ENCODE results near the gene C6.
"Not testable (repeated sequence)": the region's sequence is repeated elsewhere in the genome, so short reads cannot be mapped to it uniquely, and the experiment has no call there.

The C6 gene

DNA sequence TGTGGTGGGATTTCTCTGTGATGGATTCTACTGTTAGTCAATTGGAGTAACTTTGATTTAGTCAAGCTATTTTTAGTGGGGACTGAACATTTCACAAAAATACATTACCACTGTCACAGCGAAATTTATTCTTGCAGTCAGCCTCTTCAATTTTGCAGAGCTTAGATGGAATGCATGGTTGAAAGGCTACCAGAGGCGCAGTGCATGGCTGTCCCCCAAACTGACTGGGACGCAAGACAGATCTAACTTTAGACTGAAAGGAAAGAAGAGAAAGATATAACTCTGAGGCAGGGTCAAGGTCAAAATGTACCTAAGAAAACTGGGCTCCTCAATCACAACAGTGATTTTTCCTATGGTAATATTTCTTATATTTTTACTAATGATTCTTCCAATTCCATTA is 13.7 kb downstream of the C6 start:
- no peak for DNase-seq (ENCODE audit: low spot score)

DNA sequence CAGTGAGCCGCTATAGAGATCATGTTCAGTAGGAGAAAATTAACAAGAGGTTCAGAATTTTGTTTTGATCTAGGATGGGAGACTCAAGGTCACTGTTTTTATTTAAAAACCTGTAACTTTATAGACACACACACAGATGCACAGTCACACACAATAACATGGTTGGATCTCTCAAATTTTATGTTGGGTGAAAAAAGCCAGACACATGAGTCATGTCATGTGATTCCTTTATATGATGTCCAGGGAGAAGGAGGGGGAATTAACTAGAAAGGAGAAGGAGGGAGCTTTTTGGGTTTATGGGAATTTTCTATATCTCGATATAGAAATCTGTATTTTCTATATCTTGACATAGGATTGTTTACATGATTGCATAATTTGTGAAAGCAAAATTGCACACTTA is 17.1 kb downstream of the C6 start:
- DNase-seq (ENCODE audit: low spot score), result no peak

DNA sequence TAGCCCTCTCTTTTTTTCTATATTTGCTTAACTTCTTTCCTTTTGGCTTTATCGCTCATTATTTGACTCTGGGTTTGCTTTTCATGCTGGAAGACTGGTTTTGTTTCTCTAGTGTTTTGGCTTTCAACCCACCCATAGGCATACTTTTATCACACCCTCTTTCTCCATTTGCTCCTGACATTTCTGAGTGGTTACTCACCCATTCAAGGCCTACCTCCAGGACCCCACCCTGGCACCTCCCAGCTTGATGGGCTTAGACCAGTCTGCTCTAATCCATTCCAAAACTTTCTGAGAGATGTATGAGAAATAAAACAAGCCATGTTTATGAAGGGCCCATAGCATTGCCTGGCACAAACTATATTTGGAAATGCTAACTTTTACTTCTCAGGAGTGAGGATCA is 18.1 kb downstream of the C6 start:
- no peak for DNase-seq (ENCODE audit: low spot score)

DNA sequence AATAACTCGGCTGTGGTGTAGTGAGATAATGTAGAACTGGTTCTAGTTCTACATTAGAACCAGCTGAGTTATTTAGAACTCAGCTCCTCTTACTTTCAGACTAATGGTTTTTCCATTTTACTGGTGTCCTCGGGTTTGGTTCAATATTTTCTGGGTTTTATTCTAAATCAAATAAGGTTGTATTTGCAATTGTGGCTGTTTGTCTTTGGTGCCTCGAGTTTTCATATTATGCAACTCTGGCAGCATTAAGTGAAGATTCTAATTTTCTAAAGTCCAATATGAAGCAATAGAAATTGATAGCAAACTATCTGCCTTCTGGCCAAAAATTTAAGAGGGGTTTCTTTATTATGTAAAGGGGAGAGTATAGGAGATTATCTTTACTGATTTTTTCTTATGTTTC is 19.0 kb downstream of the C6 start:
- no peak for DNase-seq (ENCODE audit: low spot score)

DNA sequence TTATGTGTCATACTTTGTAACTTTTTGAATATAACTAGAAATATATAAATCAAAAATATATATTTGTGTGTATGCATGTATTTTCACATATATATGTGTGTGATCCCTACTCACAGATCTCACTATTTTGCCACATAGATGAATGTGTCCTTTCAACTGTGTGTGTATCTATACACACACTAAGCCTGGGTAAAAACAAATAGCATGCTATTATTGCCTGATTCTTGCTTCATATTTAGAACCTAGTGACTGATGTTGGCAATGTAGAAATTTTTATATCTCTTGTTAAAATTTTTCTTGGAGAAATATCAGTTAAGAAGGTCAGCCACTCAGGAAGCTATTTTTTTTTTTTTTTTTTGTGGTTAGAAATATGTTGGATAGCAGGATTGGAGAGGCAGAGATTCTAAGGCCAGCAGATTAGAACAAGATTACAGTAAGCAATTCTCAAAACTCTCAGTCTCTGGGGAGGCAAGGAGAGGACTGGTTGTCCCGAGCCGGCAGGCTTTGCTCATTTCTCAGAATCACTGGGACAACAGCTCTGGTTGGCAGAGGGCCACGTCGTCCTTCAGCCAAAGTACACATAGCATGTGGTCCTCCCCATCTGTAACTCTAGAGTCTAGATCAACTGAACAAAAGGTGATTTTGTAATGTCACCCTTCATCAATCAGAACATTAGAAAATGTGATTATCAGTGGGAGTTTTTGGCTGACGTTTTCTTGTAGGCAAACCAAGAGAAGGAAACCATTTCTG is 19.7 kb downstream of the C6 start:
- peak; percentile 17 for DNase-seq (ENCODE audit: low spot score)

DNA sequence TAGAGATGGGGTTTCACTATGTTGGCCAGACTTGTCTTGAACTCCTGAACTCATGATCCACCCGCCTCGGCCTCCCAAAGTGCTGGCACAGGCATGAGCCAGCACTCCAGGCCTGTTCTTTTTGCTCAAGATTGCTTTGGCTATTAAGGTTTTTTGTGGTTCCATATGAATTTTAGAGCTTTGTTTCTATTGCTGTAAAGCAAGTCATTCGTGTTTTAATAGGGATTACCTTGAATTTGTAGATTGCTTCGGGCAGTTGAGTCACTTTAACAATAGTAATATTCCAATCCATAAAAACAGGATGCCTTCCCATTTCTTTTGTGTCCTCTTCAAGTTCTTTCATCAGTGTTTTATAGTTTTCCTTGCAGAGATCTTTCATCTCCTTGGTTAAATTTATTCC is 22.1 kb downstream of the C6 start:
- peak; percentile 22 for DNase-seq (ENCODE audit: low spot score)

DNA sequence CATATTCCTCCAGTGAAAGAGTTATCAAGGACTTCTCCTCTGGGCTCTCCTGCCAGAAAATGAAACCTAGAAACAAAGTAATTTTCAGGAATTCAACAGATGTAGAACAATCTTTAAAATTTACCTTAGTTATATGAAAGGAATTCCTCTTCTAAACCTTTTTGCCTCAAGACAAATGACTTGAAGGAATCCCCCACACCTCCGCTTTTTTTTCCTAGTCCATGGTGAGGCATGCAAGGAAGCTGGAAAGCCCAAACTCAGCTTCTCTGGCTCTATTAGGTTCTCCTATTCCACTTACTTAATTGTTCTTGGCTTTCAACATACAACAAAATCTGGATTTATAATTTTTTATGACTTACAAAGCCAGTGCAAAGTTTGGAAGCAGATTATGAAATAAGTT is 27.2 kb downstream of the C6 start:
- no peak for DNase-seq (ENCODE audit: low spot score)

DNA sequence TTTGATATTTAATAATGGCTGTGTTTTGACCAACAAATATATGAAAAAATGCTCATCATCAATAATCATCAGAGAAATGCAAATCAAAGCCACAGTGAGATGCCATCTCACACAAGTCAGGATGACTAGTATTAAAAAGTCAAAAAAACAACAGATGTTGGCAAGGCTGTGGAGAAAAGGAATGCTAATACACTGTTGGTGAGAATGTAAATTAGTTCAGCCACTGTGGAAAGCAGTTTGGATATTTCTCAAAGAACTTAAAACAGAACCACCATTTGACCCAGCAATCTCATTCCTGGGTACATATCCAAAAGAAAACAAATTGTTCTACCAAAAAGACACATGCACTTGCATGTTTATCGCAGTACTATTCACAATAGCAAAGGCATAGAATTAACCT is 30.0 kb downstream of the C6 start:
- DNase-seq (ENCODE audit: low spot score), result not testable (repeated sequence)

DNA sequence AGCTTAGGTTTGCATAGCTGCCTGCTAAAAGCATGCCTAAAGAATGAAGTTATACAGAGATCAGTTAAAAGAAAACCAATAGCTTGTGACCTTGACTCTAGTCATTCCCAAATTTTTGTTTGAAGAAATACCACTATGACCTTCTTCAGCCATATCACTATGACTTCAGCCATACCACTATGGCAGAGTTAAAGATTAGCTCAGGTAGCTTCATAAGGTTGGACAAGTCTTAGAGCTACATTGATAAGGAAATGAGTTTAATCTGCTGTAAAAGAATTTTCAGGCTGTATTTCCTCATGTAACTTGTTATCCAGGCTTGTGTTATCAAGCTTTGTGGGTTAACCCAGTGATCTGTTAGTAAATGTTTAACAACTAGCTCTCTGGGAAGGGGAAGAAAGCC is 30.7 kb downstream of the C6 start:
- peak; percentile 30 for DNase-seq (ENCODE audit: low spot score)

DNA sequence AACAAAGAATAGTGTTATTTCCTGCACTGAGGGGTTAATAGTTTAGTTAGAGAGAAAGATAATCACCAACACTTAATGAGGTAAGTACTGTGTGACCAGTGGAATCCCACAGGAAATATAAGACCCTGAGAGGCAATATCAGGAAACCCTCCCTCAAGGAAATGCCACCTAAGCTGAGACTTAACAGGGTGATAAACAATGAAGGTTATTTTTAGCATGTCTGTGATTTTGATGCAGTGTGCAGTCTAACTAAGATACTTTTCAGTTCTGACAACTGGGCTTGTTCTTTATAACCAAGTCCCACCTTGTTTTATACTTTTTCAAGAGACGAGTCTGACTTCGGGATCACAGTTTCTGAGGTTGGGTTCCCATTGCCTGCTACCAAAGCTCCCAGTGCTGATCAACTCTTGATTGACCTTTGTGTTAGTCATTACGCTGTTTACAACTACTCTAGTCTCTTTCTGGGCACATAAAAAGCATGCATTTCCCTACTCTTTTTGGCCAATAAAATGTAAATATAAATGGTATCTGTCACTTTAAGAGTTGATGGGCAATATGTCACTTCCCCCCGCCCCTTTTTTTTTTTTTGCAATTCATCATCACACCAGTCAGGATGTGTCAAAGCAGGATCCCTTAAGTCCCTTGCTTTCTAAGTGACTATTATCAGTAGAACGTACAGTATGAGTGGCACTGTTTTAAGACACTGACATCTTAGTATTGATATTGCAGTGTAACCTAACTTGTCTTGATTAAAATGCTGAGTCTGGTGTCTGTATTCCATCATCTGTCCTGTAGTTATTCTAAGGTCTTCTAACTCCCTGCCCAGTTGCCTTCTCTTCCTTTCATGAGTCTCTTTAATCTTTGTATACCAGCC is 31.4 kb downstream of the C6 start:
- DNase-seq (ENCODE audit: low spot score), result no peak

DNA sequence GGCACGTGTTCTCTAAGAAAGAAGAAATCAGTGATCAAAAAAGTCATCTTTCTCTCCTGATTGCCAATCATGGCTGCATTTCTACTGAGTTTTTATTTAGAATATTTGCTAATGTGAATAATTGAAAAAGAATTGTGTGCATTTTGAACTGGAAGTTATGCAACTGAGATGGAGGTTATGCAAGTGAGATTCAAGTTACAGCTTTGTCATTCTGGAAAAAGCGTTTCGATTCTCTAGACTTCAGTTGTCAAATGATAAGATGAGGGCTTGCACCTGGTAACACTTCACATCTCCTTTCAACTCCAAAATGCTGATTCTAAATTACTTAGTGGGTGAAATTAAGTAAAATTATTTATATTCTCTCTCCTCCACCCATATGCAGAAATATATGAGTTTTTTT is 36.4 kb downstream of the C6 start:
- DNase-seq (ENCODE audit: low spot score), result no peak

DNA sequence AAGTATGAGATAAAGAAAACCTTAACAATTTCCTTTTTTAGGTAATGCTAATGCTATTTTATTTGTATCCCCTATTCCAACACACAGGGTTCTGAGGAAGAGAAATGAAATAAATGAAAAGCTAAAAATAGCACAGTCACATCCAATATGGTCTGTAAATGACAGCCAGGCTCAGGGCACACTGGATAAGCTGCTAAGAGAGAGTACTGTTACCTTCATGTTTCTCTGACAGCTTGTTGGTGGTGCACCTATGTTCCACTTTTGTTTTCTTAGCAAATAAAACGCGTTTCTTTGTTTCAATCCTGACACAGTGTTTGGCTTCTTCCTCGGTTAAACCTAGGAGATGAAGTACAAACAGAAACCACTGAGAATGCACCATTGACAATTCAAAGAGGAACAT is 41.3 kb downstream of the C6 start:
- DNase-seq (ENCODE audit: low spot score), result no peak

DNA sequence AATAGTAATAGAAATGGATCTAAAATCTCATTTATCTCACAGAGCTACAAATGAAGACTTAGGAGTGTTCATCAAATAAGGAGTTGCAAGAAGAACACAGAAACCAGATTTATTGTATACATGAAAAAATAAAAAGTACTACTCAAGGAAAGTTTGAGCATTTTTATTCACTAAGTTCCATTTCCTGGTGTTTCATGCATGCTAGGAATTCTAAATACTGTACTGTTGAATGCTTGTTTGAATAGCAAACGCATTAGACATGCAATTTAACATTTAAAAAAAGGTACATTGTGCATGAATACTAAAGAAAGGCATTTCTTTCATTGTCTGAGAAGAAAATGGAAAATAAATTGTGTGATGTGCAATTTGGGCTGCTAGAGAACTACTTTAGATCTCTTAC is 52.1 kb downstream of the C6 start:
- DNase-seq (ENCODE audit: low spot score), result no peak

DNA sequence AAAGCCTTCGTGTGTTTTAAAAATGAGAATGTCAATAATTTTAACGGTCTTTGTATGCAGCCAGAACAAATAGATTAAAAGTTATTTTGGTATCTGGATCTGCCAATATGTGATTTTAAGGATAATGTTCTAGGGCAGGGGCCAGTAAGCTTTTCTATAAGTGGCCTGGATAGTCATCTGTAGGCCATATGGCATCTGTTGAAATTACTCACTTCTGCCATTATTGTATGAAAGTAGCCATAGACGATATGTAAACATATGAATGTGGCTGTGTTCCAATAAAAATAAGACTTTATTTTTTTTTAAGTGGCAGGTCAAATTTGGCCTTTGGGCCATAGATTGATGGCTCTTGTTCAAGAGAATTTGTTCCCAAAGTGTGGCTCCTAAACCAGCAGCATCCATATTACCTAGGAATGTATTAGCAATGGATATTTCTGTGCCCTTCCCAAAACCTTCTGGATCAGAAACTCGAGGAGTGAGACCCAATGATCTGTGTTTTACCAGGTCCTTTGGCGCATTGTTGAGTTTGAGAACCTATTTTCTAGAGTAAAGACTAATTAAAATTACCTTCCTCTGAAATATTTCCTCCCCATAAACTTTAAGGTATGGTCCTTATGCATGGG is 55.9 kb downstream of the C6 start:
- DNase-seq (ENCODE audit: low spot score), result no peak

DNA sequence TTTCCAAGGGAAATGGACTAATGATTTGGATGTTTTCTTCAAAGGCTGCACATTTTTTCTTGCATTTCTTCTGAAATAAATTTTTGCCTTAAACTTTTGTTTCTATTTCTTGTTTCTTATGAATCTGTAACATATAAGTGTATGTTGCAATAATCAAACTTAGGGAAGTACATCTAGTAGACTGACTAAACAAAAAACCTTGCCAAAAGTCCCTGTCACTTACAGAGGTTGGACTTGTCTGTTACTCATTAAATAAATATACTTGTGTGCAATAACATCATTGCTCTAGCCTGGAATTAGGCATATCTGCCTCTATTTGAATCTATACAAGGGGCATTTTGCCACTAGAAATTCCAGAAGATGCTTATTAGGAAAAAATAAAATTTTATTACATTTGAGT is 56.6 kb downstream of the C6 start:
- no peak for DNase-seq (ENCODE audit: low spot score)

DNA sequence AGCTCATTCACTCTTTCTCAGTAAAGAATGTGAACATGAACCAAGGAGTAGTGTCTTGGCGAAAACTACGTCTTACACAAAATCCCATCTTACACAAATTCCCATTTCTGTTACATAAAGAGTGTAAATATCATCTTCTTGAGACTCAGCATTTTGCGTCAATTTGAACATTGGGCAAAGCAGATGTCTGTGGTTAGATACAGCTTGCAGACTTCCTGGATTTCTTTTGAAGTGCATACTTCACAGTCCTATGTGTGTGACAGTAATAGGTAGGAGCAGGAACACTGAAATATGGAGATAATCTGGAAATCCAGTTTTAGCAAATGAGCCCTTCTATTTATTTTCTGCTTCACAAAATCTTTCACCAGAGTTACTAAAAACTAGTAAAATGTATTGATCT is 58.8 kb downstream of the C6 start:
- no peak for DNase-seq (ENCODE audit: low spot score)

DNA sequence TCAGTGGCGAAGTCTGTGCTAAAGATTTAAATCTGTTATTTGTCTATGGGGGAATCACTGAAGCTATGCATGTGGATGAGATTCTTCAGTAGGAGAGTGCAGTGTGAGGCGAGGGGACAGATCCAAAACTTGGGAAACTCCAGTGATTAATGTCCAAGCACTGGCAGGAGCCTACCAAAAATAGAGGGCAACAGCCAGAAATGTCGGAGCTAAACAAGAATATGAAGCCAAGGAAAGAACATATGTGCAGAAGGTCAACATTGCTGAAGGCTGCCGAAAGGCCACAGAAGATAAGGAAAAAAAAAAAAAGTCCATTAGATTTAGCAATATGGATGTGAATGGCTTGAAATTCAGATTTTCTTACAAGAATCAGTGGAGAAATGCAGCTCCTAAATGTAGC is 61.8 kb downstream of the C6 start:
- no peak for DNase-seq (ENCODE audit: low spot score)

DNA sequence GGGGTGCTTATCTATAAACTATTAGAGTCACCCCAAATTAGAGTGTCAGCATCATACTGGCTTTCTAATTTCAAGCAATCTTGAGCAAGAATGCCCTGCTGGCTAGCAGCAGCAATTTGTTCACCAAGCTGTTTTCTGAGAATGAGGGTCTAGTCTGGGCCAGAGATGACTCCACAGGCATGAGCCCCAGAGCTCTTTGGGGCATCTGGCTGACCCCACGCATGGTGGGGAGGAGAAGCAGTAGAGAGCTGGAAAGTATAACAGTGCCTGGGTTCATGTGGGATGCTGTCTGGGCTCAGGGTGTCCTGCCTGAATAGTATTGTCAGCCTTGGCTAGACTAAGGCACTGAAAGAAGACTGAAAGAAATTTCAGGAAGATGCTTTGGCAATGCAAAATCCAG is 64.9 kb downstream of the C6 start:
- no peak for DNase-seq (ENCODE audit: low spot score)

DNA sequence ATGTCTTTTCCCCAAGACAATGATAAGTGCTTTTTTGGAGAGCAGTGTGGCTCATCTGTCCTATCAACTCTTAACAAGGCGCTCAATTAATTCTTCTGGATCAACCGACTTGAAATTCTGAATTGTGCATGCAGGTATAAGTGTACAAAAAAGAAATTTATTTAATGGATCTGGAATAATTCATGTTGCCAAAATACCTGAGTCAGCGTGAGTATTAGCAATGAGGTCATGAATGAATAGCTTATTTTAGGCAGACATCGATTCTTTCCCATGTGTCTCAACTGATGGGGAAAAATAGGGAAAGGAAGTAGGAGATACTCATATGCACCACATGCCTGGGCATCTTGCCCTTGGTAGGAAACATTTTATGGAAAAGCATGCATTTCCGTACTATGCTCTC is 68.0 kb downstream of the C6 start:
- no peak for DNase-seq (ENCODE audit: low spot score)

DNA sequence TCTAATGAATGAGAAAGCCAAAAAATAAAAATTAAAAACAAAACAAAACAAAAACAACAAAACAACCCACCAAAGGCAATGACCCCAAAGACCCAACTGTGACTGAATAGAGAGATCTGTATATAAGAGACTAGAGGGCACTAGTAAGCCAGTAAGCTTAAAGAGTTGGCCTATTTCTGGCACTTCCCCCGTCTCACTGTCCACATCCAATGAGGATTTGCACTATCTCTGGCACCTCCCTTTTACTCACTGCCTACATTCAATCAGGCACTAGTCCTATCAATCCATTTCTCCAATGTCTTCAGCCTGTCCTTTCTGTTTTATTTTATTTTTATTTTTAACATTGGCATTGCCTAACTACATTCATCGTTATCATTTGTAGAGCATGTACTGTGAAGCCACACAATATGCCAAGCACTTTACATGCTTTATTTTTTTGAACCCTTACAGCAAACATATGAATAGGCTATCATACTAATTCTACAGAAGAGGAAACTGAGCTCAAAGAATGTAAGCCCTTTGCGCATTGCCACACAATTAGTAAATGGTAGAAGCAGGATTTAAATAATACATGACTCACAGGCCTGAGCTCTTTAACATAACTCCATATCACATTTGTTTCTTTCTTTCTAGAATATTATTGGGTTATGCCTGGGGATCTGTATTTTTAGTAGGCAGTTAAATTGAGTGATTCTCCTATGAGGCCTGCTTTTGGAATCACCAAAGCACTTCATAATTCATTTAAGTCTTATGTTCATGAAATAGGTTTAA is 70.0 kb downstream of the C6 start:
- no peak for DNase-seq (ENCODE audit: low spot score)

DNA sequence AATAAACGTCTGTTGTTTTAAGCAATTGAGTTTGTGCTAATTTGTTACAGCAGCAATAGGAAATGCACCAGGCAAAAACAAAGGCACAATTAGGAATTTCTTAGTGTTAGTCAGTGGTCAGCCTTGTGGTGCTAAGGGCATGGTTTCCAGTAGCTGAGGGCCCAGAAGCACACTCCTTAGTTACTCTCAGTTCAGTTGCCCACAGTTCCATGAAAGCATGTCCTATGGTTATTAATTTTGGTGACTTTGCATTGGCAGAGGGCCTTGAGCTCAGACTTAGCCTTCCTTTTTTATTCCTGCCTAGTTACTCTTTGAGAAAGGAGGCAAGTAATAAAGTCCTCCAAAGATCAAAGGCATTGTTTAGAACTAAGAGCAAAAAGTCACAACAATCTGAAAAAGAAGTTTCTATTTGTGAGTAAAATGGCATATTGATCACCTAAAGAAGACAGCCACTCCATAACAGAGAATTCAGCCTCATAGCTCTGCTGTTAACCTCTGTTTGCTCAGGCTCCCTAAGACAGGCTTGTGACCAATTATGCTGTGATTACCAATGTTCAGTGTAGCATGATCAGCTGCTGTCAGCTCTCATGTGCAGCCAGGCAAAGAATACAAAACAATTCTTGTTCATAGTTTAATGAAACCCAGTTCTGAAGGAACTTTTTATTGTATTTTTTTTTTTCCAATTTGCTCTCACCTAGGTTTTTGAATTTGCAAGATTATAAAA is 85.2 kb downstream of the C6 start:
- DNase-seq (ENCODE audit: low spot score), result no peak

DNA sequence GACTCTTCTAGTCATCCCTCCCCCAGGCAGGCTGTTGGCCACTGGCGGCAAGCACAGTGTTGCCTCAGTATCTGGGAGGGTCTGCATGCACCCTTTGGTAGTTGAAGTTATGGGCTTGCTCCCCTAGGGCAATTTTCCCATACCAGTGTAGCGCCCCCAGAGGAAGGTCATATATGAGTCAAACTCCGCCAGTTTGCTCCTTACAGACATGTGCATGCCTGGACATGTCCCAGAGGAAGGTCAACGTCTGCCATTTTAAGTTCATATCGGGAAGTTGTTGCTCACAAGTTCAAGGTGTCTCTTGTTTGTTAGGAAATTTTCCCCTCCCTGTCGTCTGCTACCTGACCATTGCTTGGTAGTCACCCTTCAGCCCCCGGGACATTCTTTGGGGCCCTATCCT is 90.9 kb downstream of the C6 start:
- no peak for DNase-seq (ENCODE audit: low spot score)
